ENCODE results near the gene CAP1. TPM values are rescaled to one million over a fixed set of nuclear protein-coding genes. Genes with fewer than 3 reads are reported as not detected.
A peak's percentile ranks its signal among the peaks of the same experiment; 100 is the strongest.

CAP1 gene
- total and polyA plus RNA-seq, 7 donors, result 177 to 412 (median 234) TPM

DNA sequence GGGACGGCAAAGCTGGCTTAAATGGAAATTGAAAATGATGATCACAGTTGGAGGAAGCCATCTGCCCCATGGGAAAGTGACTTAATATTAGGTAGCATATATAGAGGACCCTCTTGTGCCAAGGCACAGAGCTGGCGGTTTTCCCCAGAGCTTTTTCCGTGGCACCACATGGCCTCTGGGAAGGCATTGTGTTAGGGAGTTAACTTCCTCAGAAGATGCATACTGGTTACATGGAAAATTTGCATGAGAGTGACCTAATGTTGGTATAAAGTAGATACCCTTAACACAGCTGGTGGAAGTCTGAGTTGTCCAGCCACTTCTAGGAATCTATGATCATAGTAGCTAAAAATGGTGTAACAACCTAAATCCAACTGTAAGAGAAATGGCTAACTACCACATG is 27.3 kb downstream of the CAP1 start:
- H3K9me3 ChIP-seq, result no peaks in the 10 kb centered on the region
- DNase-seq, result no peak
- no peaks in the 10 kb centered on the region for H3K4me1 ChIP-seq
- no peak overlapping the region for H3K4me3 ChIP-seq
- intact Hi-C loops (cut with DNase I), result no loop called here
- no peak overlapping the region for H3K27ac ChIP-seq
- TF ChIP-seq EP300 (IDR thresholded peaks at IDR 0.05), result no peak
- TF ChIP-seq POLR2A (IDR thresholded peaks at IDR 0.05), result no peak
- TF ChIP-seq, protein P1, sequence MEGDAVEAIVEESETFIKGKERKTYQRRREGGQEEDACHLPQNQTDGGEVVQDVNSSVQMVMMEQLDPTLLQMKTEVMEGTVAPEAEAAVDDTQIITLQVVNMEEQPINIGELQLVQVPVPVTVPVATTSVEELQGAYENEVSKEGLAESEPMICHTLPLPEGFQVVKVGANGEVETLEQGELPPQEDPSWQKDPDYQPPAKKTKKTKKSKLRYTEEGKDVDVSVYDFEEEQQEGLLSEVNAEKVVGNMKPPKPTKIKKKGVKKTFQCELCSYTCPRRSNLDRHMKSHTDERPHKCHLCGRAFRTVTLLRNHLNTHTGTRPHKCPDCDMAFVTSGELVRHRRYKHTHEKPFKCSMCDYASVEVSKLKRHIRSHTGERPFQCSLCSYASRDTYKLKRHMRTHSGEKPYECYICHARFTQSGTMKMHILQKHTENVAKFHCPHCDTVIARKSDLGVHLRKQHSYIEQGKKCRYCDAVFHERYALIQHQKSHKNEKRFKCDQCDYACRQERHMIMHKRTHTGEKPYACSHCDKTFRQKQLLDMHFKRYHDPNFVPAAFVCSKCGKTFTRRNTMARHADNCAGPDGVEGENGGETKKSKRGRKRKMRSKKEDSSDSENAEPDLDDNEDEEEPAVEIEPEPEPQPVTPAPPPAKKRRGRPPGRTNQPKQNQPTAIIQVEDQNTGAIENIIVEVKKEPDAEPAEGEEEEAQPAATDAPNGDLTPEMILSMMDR (IDR thresholded peaks at IDR 0.05), result no peak
- no peak for TF ChIP-seq POLR2AphosphoS5 (IDR thresholded peaks at IDR 0.05)
- peaks cover 63 to 100% (median 98%) of the 10 kb centered on the region in 4 donors for H3K36me3 ChIP-seq
- WGBS, 2 donors, result 89 to 92% methylated on average over 3 of the region's 3 CpGs
- no peaks in the 10 kb centered on the region for H3K27me3 ChIP-seq

DNA sequence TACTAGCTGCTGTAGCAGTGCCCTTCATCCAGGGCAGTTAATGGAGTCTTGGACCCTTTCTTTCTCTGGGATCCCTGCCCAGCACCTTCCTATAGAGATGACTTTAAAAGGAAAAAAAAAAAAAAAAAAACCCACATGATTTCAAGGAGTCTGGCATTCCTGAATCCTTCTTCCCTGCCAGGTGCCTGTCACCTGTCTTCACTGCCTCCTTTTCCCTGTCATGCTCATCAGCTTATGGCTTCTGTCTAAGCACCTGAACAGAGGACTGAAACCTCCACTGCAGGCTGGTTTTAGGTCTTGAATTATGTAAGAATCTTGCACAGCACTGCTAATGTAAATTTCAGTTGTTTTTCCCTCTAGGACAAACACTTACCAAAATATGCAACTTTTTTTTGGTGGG is 31.6 kb downstream of the CAP1 start:
- H3K36me3 ChIP-seq, result peaks cover 28 to 92% (median 71%) of the 10 kb centered on the region in 4 donors
- TF ChIP-seq POLR2A (IDR thresholded peaks at IDR 0.05) (no peak), POLR2AphosphoS5 (IDR thresholded peaks at IDR 0.05) (no peak), EP300 (IDR thresholded peaks at IDR 0.05) (no peak)
- TF ChIP-seq, protein P1 (IDR thresholded peaks at IDR 0.05), result no peak
- H3K9me3 ChIP-seq, result no peaks in the 10 kb centered on the region
- no peak overlapping the region for H3K4me3 ChIP-seq
- intact Hi-C loops (cut with DNase I), result no loop called here
- DNase-seq, result no peak
- no peak overlapping the region for H3K27ac ChIP-seq
- no peaks in the 10 kb centered on the region for H3K27me3 ChIP-seq
- H3K4me1 ChIP-seq, result peaks cover 0 to 12% (median 11%) of the 10 kb centered on the region in 4 donors

DNA sequence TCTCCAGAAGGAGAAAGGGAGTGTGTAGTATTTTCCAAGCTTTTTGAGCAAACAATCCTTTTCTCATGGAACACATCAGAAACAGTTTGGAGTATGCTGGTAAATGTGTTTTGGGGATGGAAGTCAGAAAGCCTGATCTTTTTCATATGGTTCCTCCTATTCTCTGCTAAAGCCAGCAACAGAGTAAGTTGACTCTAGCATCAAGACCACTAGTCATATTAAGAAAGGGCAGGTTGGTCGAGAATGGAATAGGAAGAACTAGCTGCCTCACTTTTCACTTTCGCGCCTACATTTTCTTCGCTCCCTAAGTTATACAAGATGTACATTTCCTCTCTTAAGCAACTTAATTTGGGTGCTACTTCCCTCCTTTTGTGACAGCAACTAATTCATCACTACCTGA is 32.5 kb downstream of the CAP1 start:
- TF ChIP-seq EP300 (IDR thresholded peaks at IDR 0.05) (no peak), POLR2A (IDR thresholded peaks at IDR 0.05) (no peak), POLR2AphosphoS5 (IDR thresholded peaks at IDR 0.05) (no peak)
- TF ChIP-seq, protein P1 (IDR thresholded peaks at IDR 0.05), result no peak
- 90 to 94% methylated on average over 4 of the region's 4 CpGs for WGBS, 2 donors
- no peaks in the 10 kb centered on the region for H3K27me3 ChIP-seq
- peaks cover 28 to 90% (median 62%) of the 10 kb centered on the region in 4 donors for H3K36me3 ChIP-seq
- H3K9me3 ChIP-seq, result no peaks in the 10 kb centered on the region
- intact Hi-C loops (cut with DNase I), result no loop called here
- H3K4me1 ChIP-seq, result peaks cover 0 to 20% (median 15%) of the 10 kb centered on the region in 4 donors
- H3K4me3 ChIP-seq, result no peak overlapping the region
- no peak overlapping the region for H3K27ac ChIP-seq
- DNase-seq, result no peak

DNA sequence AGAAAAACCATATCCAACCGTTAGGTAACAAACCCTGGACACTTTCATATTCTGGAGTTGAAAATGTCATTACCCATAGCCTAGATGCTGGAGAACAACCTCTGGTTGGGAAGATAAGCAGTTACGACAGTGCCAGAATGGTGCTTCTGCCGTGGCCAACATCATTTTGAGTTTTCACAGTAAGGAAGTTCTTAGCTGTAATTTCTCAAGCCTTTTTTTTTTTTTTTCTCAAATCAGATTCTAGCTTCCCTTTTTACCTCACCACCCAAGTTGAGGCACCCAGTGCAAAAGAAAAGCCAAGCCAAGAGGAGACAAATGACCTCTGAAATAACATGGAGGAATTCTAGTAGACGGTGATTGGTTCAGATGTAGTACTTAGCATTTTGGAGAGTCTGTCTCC is 34.7 kb downstream of the CAP1 start:
- no peaks in the 10 kb centered on the region for H3K27me3 ChIP-seq
- H3K36me3 ChIP-seq, result peaks cover 15 to 80% (median 42%) of the 10 kb centered on the region in 4 donors
- TF ChIP-seq EP300 (IDR thresholded peaks at IDR 0.05) (no peak), POLR2A (IDR thresholded peaks at IDR 0.05) (no peak), POLR2AphosphoS5 (IDR thresholded peaks at IDR 0.05) (no peak)
- TF ChIP-seq, protein P1 (IDR thresholded peaks at IDR 0.05), result no peak
- H3K4me1 ChIP-seq, result peaks cover 0 to 24% (median 15%) of the 10 kb centered on the region in 4 donors
- peak overlapping the region in 2 of 4 donors; percentile 5 to 46 for H3K27ac ChIP-seq
- no peaks in the 10 kb centered on the region for H3K9me3 ChIP-seq
- no peak overlapping the region for H3K4me3 ChIP-seq
- 75 to 89% methylated on average over 4 of the region's 4 CpGs for WGBS, 2 donors
- intact Hi-C loops (cut with DNase I), result loop anchor here (5.0 kb wide), 1 partner anchor 33 kb away; the partner anchor contains the start of gene CAP1
- no peak for DNase-seq

DNA sequence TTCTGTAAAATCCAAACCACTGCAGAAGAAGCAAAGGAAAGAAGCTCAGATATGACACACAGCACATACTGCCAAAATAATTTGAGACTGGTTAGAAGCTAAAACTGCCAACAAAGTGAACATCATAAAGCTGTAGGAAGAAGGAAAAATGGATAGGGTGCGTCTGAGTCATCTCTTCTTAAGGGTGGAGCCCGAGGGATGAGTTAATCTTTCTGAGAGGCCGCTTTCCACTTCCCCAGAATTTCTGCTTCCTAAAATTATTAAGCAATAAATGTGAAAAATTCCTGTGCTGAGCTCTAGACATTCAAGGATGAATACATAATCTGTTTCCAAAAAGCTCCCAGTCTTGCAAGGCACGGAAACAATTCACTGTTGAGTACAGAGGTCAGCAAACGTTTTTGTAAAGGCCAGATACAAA is 36.4 kb downstream of the CAP1 start:
- DNase-seq, result no peak
- no peaks in the 10 kb centered on the region for H3K27me3 ChIP-seq
- intact Hi-C loops (cut with DNase I), result loop anchor here (5.0 kb wide), 1 partner anchor 35 kb away; the partner anchor contains the start of gene CAP1
- peak overlapping the region; percentile 67 to 77 (median 72) for H3K27ac ChIP-seq
- peaks cover 4 to 66% (median 26%) of the 10 kb centered on the region in 4 donors for H3K36me3 ChIP-seq
- TF ChIP-seq, protein P1 (IDR thresholded peaks at IDR 0.05), result no peak
- peak in 2 of 4 donors; percentile 21 to 43 for TF ChIP-seq POLR2AphosphoS5 (IDR thresholded peaks at IDR 0.05)
- H3K4me3 ChIP-seq, result no peak overlapping the region
- 68% methylated on average over 5 of the region's 5 CpGs for WGBS, 2 donors
- no peaks in the 10 kb centered on the region for H3K9me3 ChIP-seq
- peaks cover 0 to 24% (median 15%) of the 10 kb centered on the region in 4 donors for H3K4me1 ChIP-seq
